ENCODE measurements around the gene NT5DC2.

Gene NT5DC2

DNA sequence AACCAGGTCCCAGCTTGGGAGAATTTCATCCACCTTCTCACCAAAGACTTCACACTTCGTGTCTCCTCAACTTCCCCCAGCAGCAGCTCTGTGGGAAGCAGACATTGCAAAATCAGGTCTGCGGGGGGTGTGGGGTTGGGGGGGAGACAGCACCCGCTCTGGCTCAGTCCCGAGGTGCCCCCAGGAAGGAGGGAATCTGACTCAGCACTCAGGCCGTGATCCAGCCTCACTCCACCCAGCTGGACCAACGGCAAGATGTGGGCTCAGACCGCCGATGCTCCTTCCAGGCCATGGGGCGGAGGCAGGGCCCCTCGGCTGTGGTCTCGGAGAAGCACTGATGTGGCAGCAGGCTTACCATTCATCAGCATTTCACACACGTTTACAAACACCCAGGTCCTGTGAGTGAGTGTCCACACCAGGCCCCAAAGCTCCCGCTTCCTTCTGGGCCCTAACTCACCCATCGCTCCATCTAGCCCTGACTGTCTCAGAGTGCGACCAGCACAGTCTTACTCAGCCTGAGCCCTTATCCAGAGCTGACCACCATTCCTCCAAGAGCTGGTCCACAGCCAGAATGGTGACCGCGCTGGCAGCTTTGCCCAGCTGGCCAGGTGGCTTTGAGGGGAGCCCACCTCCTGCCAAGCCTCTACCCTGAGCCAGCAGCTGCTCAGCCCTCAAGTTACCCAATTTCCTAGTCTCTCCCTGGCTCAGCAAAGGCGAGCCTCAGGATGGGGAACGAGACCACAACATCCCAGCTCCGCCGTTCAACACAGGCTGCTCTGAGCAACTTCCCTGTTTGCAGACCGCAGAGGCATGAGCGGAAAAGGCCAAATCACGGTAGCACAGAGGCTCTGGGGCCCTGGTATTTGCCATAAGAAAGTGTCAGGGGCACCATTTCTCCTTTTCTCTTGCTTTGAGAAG lies 35.3 kb downstream of the NT5DC2 start:
- Histone ChIP-seq H3K4me3 (ENCODE audit: low read length in 2 of 2) (no peak overlapping the region), H3K27me3 (ENCODE audit: control insufficient read depth in 2 of 2, insufficient read depth in 2 of 2, low read length in 2 of 2) (no peaks in the 10 kb centered on the region), H3K27ac (ENCODE audit: low read depth in 2 of 2, low read length in 2 of 2) (peak overlapping the region; percentile 51 to 70)

DNA sequence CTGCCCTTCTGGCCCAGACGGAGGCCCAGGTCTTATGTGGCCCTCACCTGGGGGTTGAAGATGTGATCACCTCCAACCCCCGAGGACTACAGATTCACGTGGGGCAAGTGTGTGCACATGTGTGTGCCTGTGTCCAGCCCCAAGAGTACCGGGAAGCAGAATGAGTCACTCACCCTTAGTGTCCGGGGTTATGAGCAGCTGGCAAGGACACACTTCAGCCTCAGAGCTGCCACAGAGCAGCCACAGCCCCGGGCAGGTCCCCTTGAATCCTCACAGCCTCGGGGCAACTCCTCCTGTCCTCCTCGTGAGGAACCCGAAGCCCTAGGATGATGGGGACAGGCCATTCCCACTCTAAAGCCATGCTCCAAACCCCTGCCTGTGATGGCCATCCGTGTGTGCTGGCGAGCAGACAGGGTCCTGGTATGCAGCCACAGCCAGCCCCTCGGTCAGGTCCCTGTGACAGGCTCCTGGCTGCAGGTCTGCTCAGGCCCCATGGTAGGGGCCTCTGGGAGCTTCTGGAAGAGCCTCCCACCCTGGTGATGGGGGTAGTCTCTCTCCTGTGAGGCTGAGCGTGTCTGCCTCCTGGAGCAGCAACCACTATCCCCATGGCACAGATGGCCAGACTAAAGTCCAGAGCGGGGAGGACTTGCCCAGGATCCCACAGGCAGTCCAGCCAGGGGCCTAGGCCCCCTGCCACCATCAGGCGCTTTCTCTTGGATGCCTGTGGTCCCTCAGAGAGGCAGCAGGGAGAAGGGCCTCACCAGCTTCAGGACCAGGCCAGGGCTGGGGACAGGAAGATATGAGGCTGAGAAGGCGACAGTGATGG lies 37.7 kb downstream of the NT5DC2 start:
- peak overlapping the region; percentile 20 to 43 for H3K4me3 ChIP-seq (ENCODE audit: low read length in 2 of 2)
- H3K9me3 ChIP-seq (ENCODE audit: control insufficient read depth in 2 of 2, low read length in 2 of 2) = no peaks in the 10 kb centered on the region
- H3K27me3 ChIP-seq (ENCODE audit: control insufficient read depth in 2 of 2, insufficient read depth in 2 of 2, low read length in 2 of 2) = no peaks in the 10 kb centered on the region
- peaks cover 0 to 2% of the 10 kb centered on the region in 2 donors for H3K4me1 ChIP-seq (ENCODE audit: control insufficient read depth in 2 of 2, insufficient read depth in 2 of 2, low read length in 2 of 2)
- H3K36me3 ChIP-seq (ENCODE audit: control insufficient read depth in 2 of 2, insufficient read depth in 2 of 2, low read length in 2 of 2) = peaks cover 18 to 23% of the 10 kb centered on the region in 2 donors
- peak overlapping the region in 1 of 2 donors; percentile 27 for H3K9ac ChIP-seq (ENCODE audit: low read depth in 1 of 2, low read length in 2 of 2)
- peak overlapping the region; percentile 55 to 63 for H3K27ac ChIP-seq (ENCODE audit: low read depth in 2 of 2, low read length in 2 of 2)

More for the DNA sequence above, 35.3 kb downstream of the NT5DC2 start:
- Histone ChIP-seq H3K36me3 (ENCODE audit: control insufficient read depth in 2 of 2, insufficient read depth in 2 of 2, low read length in 2 of 2) (peaks cover under 1 to 2% of the 10 kb centered on the region in 2 donors), H3K9me3 (ENCODE audit: control insufficient read depth in 2 of 2, low read length in 2 of 2) (no peaks in the 10 kb centered on the region), H3K9ac (ENCODE audit: low read depth in 1 of 2, low read length in 2 of 2) (no peak overlapping the region), H3K4me1 (ENCODE audit: control insufficient read depth in 2 of 2, insufficient read depth in 2 of 2, low read length in 2 of 2) (peaks cover 0 to 2% of the 10 kb centered on the region in 2 donors)

DNA sequence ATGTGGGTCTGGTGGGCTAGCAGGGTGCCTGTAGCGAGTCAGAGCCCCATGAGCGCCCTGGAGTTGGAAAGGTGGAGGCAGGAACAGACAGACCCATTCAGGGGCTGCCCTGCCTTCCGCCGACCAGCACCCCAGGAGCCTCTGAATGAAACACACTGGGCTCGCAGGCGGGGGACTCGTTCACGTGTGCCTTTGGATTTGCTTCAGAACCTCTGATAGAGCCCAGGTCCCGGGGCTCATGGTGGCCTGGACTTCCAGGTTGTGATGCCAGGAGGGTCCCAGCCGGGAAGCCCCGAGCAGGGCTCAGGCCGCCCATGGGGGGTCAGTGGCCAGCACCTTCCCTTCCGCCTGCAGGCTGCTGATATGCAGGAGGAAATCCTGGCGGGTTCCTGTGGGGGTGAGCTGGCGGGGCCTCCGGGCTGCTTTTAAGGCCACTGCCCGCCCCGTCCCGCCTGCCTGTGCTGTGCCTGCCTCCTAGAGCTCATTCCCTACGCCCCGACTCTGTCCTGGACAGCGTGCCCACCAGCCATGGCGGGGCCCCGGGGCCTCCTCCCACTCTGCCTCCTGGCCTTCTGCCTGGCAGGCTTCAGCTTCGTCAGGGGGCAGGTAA lies 38.7 kb downstream of the NT5DC2 start, which contains the start of gene STAB1:
Gene STAB1, plus strand, starts transcription at position 453 of the 610 bp plus-strand sequence. Its CDS starts 76 bp downstream, at position 529.
- peak within 1 kb of the TSS; percentile 20 to 43 for H3K4me3 ChIP-seq (ENCODE audit: low read length in 2 of 2)
- H3K9me3 ChIP-seq (ENCODE audit: control insufficient read depth in 2 of 2, low read length in 2 of 2) = no peaks in the 10 kb centered on the region
- peaks cover 25 to 33% of the 10 kb centered on the region in 2 donors for H3K36me3 ChIP-seq (ENCODE audit: control insufficient read depth in 2 of 2, insufficient read depth in 2 of 2, low read length in 2 of 2)
- peak within 1 kb of the TSS in 1 of 2 donors; percentile 27 for H3K9ac ChIP-seq (ENCODE audit: low read depth in 1 of 2, low read length in 2 of 2)
- H3K27ac ChIP-seq (ENCODE audit: low read depth in 2 of 2, low read length in 2 of 2) = peak within 1 kb of the TSS; percentile 55 to 63
- peaks cover 0 to 2% of the 10 kb centered on the region in 2 donors for H3K4me1 ChIP-seq (ENCODE audit: control insufficient read depth in 2 of 2, insufficient read depth in 2 of 2, low read length in 2 of 2)
- H3K27me3 ChIP-seq (ENCODE audit: control insufficient read depth in 2 of 2, insufficient read depth in 2 of 2, low read length in 2 of 2) = no peaks in the 10 kb centered on the region

DNA sequence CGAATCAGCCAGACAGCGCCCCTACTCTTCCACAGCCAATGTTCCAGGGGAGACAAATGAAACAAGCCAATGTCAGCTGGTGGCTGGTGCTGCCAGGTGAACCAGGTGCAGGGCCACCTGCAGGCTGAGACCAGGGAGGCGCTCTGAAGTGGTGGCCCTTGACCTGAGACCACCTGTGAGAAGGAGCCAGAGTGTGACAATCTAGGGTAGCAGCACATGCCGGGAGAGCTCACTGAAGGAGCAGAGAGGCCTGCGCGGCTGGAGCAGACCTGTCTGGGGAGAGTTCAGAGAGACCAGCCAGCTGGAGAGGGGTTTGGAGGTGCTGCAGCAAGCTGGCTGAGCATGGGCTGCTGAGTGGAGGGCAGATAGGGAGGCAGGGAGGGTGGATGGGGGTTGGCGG lies 39.2 kb downstream of the NT5DC2 start:
- Histone ChIP-seq H3K27me3 (ENCODE audit: control insufficient read depth in 2 of 2, insufficient read depth in 2 of 2, low read length in 2 of 2) (no peaks in the 10 kb centered on the region), H3K27ac (ENCODE audit: low read depth in 2 of 2, low read length in 2 of 2) (peak overlapping the region in 1 of 2 donors; percentile 63), H3K4me3 (ENCODE audit: low read length in 2 of 2) (no peak overlapping the region), H3K4me1 (ENCODE audit: control insufficient read depth in 2 of 2, insufficient read depth in 2 of 2, low read length in 2 of 2) (peaks cover 0 to 2% of the 10 kb centered on the region in 2 donors), H3K9ac (ENCODE audit: low read depth in 1 of 2, low read length in 2 of 2) (no peak overlapping the region), H3K36me3 (ENCODE audit: control insufficient read depth in 2 of 2, insufficient read depth in 2 of 2, low read length in 2 of 2) (peaks cover 31 to 38% of the 10 kb centered on the region in 2 donors), H3K9me3 (ENCODE audit: control insufficient read depth in 2 of 2, low read length in 2 of 2) (no peaks in the 10 kb centered on the region)

DNA sequence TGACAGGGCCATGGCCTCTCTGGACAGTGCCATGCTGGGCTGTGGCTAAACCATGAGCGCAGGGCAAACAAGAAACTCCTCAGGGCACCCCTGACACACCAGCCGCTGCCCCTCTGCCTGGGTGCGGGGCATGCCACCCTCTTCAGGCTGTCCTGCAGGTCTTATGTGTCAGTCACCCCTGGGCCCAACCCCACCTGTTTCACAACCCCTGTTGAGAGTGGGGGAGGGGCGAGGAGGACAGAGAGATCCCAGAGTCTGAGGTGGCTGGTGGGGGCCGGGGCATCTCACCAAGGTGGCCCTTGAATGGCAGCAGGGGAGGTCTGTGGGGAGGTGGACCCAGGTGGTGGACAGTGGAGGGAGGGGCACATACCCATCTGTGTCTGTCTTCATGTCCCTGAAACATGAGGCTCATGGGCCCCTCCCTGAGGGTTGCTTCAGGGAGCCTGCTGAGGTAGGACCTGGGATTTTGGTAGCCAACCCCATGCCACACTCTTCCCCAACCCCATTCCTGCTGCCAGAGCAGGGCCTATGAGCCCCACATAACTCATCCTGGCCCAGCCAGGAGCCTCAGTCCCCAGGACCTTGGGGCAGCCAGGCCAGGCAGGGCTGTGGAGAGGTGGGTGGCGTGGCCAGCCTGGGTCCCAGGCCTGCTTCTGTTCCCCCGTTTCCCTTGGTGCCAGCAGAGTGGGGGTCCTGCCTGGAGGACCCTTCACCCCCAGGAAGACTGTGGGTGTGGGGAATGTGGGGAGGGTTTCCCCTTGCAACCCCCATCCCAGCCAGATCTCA lies 40.2 kb downstream of the NT5DC2 start:
- Histone ChIP-seq H3K4me1 (ENCODE audit: control insufficient read depth in 2 of 2, insufficient read depth in 2 of 2, low read length in 2 of 2) (peaks cover 0 to 2% of the 10 kb centered on the region in 2 donors), H3K9me3 (ENCODE audit: control insufficient read depth in 2 of 2, low read length in 2 of 2) (no peaks in the 10 kb centered on the region), H3K4me3 (ENCODE audit: low read length in 2 of 2) (no peak overlapping the region), H3K27ac (ENCODE audit: low read depth in 2 of 2, low read length in 2 of 2) (peak overlapping the region in 1 of 2 donors; percentile 63), H3K9ac (ENCODE audit: low read depth in 1 of 2, low read length in 2 of 2) (no peak overlapping the region), H3K36me3 (ENCODE audit: control insufficient read depth in 2 of 2, insufficient read depth in 2 of 2, low read length in 2 of 2) (peaks cover 36 to 47% of the 10 kb centered on the region in 2 donors), H3K27me3 (ENCODE audit: control insufficient read depth in 2 of 2, insufficient read depth in 2 of 2, low read length in 2 of 2) (no peaks in the 10 kb centered on the region)

DNA sequence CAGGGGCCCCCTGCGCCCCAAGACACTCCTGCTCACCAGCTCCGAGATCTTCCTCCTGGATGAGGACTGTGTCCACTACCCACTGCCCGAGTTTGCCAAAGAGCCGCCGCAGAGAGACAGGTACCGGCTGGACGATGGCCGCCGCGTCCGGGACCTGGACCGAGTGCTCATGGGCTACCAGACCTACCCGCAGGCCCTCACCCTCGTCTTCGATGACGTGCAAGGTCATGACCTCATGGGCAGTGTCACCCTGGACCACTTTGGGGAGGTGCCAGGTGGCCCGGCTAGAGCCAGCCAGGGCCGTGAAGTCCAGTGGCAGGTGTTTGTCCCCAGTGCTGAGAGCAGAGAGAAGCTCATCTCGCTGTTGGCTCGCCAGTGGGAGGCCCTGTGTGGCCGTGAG lies 41.6 kb downstream of the NT5DC2 start:
- Histone ChIP-seq H3K9ac (ENCODE audit: low read depth in 1 of 2, low read length in 2 of 2) (no peak overlapping the region), H3K27me3 (ENCODE audit: control insufficient read depth in 2 of 2, insufficient read depth in 2 of 2, low read length in 2 of 2) (no peaks in the 10 kb centered on the region), H3K36me3 (ENCODE audit: control insufficient read depth in 2 of 2, insufficient read depth in 2 of 2, low read length in 2 of 2) (peaks cover 49 to 58% of the 10 kb centered on the region in 2 donors), H3K4me3 (ENCODE audit: low read length in 2 of 2) (no peak overlapping the region), H3K27ac (ENCODE audit: low read depth in 2 of 2, low read length in 2 of 2) (no peak overlapping the region), H3K9me3 (ENCODE audit: control insufficient read depth in 2 of 2, low read length in 2 of 2) (no peaks in the 10 kb centered on the region), H3K4me1 (ENCODE audit: control insufficient read depth in 2 of 2, insufficient read depth in 2 of 2, low read length in 2 of 2) (no peaks in the 10 kb centered on the region)

DNA sequence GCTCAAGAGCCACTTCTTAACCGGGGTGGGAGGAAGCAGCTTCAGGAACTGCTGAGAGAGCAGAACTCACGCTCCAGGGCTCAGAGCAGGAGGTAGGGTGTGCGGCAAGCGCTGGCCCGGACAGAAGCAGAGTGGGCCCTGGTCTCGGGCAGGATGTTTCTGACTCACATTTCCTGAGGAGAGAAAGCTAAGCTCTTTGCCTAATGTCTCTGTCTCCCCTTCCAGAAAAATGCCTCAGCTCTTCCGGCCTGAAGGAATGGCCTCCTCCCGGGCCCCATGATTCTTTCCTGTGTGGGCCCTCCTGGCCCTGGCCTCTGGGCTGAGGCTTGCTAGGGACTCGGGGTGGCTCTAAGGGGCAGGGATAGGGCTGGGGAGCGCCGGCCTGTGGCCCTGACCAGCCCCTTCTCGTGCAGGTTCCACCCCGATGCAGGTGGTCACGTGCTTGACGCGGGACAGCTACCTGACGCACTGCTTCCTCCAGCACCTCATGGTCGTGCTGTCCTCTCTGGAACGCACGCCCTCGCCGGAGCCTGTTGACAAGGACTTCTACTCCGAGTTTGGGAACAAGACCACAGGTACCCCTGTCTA lies 42.6 kb downstream of the NT5DC2 start:
- Histone ChIP-seq H3K27me3 (ENCODE audit: control insufficient read depth in 2 of 2, insufficient read depth in 2 of 2, low read length in 2 of 2) (no peaks in the 10 kb centered on the region), H3K36me3 (ENCODE audit: control insufficient read depth in 2 of 2, insufficient read depth in 2 of 2, low read length in 2 of 2) (peaks cover 55 to 68% of the 10 kb centered on the region in 2 donors), H3K9ac (ENCODE audit: low read depth in 1 of 2, low read length in 2 of 2) (no peak overlapping the region), H3K4me3 (ENCODE audit: low read length in 2 of 2) (no peak overlapping the region), H3K9me3 (ENCODE audit: control insufficient read depth in 2 of 2, low read length in 2 of 2) (no peaks in the 10 kb centered on the region), H3K4me1 (ENCODE audit: control insufficient read depth in 2 of 2, insufficient read depth in 2 of 2, low read length in 2 of 2) (no peaks in the 10 kb centered on the region), H3K27ac (ENCODE audit: low read depth in 2 of 2, low read length in 2 of 2) (peak overlapping the region; percentile 28 to 56)

DNA sequence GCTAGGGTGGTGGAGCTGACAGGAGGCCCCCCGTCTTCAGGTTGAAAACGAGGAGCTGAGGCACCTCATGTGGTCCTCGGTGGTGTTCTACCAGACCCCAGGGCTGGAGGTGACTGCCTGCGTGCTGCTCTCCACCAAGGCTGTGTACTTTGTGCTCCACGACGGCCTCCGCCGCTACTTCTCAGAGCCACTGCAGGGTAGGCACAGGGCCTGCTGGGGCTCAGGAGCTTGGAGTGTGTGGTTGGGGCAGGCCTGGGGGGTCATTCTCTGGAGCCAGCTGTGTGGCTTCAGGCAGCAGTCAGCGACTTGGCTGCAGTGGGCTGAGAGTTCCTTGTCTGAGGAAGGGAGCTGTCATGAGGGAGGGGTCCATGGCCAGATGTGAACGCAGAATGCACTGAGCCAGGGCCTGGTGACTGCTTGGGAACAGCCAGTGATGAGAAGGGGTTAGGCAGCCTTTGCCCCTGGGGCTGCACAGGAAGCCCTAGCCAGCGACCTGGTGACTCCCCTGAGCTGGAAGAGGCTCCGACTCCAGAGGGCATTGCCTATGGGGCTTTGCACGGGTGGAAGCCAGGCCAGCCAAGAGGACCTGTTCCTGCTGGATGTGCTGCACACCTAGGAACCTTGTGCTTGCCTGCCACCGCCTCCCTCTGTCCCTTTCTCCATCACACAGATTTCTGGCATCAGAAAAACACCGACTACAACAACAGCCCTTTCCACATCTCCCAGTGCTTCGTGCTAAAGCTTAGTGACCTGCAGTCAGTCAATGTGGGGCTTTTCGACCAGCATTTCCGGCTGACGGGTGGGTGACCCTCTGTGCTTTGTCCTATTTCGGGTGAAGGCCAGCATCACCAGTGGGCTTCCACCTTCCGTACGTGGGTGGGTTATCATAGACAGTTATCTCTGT lies 43.4 kb downstream of the NT5DC2 start:
- Histone ChIP-seq H3K9me3 (ENCODE audit: control insufficient read depth in 2 of 2, low read length in 2 of 2) (no peaks in the 10 kb centered on the region), H3K4me3 (ENCODE audit: low read length in 2 of 2) (no peak overlapping the region), H3K9ac (ENCODE audit: low read depth in 1 of 2, low read length in 2 of 2) (no peak overlapping the region), H3K27ac (ENCODE audit: low read depth in 2 of 2, low read length in 2 of 2) (peak overlapping the region in 1 of 2 donors; percentile 16), H3K4me1 (ENCODE audit: control insufficient read depth in 2 of 2, insufficient read depth in 2 of 2, low read length in 2 of 2) (no peaks in the 10 kb centered on the region), H3K36me3 (ENCODE audit: control insufficient read depth in 2 of 2, insufficient read depth in 2 of 2, low read length in 2 of 2) (peaks cover 55 to 69% of the 10 kb centered on the region in 2 donors), H3K27me3 (ENCODE audit: control insufficient read depth in 2 of 2, insufficient read depth in 2 of 2, low read length in 2 of 2) (no peaks in the 10 kb centered on the region)
